RCC 7860 (cell line): ENCODE measurements around the gene CPEB1.
A peak's percentile ranks its signal among the peaks of the same experiment; 100 is the strongest.

ENCODE experiments used
- DNase-seq: peaks from one replicate; pipeline ENCODE4 v3.0.0-alpha.2; 2015; ENCODE audit warnings: low spot score
- FAIRE-seq: peaks from 2 replicates; lab custom pipeline; 2012; peaks lifted over from hg19 to GRCh38; lab: Jason Lieb, UNC

The CPEB1 gene

GRCh38 chr15:82595766-82596165 lies 51.4 kb downstream of the CPEB1 start:
- DNase-seq: no peak
- FAIRE-seq: no peak

- FAIRE-seq: no peak
- no peak for DNase-seq
These were observed 52.0 kb downstream of the CPEB1 start for GRCh38 chr15:82595203-82595602.

DNA sequence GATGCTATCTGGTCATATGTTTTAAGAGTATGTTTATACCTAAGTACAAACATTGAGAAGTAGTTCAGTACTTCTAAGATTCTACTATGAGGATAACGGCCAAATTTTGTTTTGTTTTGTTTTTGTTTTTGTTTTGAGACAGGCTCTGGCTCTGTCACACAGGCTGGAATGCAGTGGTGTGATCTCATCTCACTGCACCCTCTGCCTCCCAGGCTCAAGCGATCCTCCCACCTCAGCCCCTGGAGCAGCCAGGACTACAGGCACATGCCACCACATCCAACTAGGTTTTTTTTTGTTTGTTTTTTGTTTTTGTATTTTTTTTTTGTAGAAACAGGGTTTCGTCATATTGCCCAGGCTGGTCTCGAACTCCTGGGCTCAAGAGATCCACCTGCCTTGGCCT lies 59.4 kb downstream of the CPEB1 start:
- DNase-seq (no peak), FAIRE-seq (no peak)

DNA sequence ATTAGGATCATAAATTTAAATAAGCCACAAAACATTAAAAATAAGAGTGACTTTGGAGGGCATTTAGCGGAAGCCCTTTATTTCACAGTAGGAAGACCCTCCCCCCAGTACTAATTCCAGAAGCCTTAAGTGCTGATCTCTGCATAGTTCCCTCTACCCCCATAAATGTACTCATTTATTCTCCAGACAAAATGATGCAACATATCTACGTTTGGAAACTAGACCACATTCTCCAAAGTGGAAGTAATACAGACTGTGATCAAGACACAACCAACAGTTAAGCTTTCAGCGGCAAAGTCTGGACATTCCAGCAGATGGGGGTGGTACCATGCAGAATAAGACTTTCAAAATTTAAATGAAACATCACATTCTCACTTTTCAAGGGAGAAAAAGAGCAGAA lies 62.1 kb downstream of the CPEB1 start:
- DNase-seq (no peak), FAIRE-seq (no peak)

GRCh38 chr15:82580713-82581112 lies 66.5 kb downstream of the CPEB1 start:
- DNase-seq (no peak), FAIRE-seq (no peak)

- FAIRE-seq (no peak), DNase-seq (no peak)
These were observed 71.8 kb downstream of the CPEB1 start for GRCh38 chr15:82575335-82575734.

- DNase-seq (peak; percentile 17), FAIRE-seq (no peak)
These were observed 74.2 kb downstream of the CPEB1 start for GRCh38 chr15:82572986-82573385.

DNA sequence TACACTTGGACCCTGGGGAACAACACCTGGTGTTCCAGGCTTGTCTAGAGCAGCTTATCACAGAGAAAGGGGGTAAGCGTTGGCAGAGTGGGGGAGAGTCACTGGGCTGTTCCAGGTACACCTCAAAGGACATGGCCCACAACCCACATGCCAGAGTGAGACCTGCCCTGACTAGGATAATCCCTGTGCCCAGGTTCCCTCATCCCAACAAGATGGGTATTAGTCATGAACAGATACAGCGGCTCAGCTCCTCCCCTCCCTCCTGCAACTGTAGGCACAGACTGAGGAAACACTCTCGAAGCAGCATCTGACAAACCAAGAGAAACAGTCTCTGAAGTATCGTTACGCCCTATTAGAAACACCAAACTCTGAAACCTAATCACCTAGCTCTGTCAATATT lies 74.9 kb downstream of the CPEB1 start:
- peak; percentile 40 for DNase-seq
- no peak for FAIRE-seq

- FAIRE-seq (no peak), DNase-seq (peak; percentile 50)
These were observed 75.4 kb downstream of the CPEB1 start for GRCh38 chr15:82571722-82572222.

DNA sequence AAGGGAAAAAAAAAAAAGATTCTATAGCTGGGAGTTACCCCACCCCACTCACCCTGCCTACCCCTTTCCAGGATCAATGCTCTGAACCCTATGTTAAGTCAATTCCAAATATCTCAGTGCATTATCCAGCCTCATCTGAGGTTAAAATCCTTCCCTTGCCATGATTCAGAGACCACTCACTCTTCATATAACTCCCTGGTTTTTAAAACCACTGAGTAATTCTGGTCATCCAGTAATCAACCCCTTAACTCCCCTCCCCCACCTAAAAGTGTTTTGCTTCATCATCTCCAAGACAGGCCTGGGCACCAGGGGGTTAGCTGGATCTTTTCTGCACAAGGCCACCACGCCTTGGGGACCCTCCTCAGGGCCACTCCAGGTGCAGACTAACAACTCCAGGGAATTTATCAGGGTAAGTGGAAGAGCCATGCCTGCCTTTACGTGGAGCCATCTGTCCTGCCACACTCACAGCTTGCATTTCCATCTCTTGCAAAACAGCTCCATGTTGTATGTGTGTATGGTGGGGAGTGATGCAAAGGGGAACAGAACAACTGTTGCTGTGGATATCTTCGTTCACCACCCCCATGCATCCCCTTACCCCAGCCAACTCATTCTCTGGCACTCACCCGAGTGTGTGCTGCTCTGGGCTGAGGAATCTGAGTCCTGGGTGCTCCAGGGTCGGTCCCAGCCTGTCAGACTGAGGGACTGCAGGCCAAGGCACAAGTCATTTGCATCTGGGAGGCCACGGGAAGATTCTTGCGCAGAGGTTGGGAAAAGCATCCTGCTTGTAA lies 76.2 kb downstream of the CPEB1 start:
- DNase-seq: peak; percentile 64
- peak; percentile 59 for FAIRE-seq

DNA sequence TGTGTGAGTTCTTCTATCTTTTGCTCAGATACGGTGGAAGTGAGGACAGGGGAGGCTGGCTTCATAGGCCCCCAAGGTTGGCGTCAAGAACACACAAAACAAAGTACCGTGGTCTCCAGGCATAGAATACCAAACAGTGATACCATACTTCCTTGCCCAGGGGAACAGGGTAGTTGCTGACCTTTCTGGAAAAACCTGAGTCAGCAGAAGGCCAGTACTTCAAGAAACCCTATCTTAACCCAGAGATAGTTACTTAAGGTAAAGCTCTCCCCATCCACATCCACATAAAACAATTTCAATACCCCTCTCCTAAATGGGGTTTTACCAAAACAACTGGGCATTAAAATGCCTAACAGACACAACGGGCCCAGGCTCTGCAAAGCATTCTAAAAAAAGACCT lies 77.3 kb downstream of the CPEB1 start:
- DNase-seq (no peak), FAIRE-seq (no peak)

DNA sequence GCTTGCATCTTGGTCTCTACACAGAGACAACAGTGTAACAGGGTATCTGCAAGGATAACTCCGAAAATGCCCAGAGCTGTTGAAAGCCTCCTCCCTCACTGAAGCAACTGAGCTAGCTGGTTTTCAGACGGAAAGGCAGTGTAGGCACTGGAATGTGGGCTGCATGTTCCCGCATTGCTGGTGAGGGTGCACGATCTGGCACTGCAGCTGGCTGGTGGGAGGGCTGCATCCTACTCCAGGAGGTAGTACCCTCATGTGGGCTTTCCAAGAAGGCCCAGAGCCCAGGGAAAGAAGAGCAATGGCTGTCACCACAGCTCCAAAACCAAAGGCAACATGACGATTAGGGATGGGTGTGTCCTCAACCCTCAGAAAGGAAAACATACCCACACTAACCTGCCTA lies 78.2 kb downstream of the CPEB1 start:
- no peak for DNase-seq
- no peak for FAIRE-seq

GRCh38 chr15:82567661-82568060 lies 79.5 kb downstream of the CPEB1 start:
- FAIRE-seq (no peak), DNase-seq (no peak)

GRCh38 chr15:82566690-82567089 lies 80.5 kb downstream of the CPEB1 start:
- DNase-seq: no peak
- no peak for FAIRE-seq

DNA sequence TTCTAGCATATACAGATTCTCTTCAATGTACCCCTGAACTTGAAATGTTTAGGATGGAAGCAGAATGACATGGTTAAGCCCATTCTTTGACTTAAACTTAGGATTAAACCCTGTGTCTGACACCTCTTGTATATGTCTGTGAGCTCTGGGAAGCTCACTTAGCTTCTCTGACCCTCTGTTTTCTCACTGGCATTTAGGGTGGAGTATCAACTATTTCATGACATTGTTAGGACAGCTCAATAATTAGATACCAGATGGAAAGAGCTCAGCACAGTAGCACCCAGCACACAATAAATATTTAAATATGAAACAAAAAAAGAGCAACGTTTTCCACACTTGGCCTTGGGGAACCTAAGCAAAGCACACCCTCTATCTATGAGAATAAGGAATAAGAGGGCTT lies 88.7 kb downstream of the CPEB1 start:
- FAIRE-seq: no peak
- DNase-seq: no peak

DNA sequence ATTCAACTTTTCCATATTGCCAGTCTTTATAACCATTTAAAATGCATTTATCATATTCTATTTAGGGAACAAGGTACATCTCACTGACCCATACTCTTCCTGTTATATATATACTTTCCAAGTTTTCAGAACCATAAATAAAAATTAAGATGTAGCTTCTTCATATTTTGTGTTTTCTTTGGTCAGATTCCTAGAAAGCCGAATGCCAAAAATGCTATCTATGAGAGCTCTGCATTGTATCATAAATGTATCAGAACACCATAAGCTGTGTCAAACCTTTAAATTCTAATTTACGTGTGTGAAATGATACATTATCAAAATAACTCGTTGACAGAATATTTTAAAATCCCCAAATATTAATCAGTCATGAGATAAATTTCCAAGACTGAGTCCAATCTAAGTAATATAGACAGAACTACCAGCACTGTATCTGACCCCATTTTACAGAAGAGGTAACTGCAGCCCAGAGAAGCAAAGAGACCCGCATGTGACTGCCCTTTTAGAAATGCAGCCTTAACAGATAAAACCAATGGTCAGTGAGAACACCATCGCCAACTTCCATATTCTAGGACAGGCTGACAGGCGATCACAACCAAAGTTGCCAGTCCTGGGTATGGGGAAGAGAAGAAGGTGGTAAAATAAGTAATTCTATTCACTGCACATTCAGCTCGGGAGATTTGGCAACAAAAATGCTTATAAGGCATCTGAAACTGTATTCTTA lies 90.7 kb downstream of the CPEB1 start:
- no peak for DNase-seq
- no peak for FAIRE-seq

- DNase-seq: no peak
- no peak for FAIRE-seq
These were observed 92.3 kb downstream of the CPEB1 start for GRCh38 chr15:82554849-82555248.

DNA sequence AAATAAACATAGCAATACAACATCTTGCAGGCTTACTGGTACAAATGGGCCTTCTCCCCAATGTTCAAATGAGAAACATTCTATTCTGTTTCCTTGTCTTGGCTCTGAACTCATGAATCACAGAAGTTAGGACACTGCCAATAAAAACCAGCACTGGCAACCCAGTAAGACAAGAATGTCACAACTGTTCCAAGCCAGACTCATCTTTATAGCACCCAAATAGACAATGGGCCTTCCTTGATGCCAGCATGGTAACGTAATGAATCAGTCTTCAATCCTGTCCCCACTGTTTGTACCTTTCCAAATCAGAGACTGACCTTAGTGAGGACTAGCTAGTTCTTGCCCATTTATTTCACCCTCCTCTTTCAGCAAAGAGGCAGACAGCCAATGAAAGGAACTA lies 92.8 kb downstream of the CPEB1 start:
- FAIRE-seq (no peak), DNase-seq (no peak)

- FAIRE-seq (no peak), DNase-seq (no peak)
These were observed 93.3 kb downstream of the CPEB1 start for GRCh38 chr15:82553846-82554245.

DNA sequence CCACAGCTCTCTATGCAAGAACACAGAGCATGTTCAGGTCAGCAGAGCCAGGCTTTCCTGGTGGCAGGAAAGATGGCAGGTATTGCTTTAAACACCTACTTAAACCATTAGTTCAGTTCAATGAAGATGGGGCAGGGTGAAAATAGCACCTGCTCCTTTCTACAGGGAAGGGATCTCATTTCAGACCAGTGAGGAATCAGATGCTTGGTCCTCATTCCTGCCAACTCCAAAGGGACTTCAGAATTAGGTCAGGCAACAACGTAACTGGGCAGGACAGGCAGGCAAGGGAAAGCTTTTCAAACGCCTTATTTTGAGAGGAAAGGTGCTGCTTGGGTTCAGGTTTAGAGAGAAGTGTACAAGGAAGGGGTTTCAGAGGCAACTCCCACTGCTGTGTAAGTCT lies 94.3 kb downstream of the CPEB1 start:
- no peak for DNase-seq
- FAIRE-seq: no peak

GRCh38 chr15:82551646-82552247 lies 95.4 kb downstream of the CPEB1 start:
- FAIRE-seq (no peak), DNase-seq (no peak)

DNA sequence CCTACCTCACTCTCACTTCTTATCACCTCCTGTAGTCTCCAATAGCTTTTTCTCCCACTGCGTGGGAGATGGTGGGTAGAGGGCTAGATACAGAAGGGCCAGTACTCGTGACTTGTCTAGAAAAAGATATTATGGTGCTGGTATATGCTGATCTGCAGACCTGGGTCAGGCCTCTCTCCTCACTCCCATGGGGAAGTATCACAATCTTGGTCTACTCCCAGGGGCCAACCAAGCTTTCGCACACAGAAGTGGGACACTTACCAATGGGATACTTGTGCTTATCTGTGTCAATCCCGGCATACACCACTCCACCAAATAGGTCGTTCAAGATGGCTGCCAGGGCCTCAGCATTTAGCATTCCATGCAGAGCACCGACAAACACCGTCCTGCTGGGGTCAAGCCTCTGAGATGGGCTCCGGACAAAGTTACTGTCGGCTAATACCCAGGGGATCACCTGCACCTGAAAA lies 97.9 kb downstream of the CPEB1 start:
- FAIRE-seq (no peak), DNase-seq (no peak)
